ENCODE data around the gene KDM7A. TPM values are rescaled to one million over a fixed set of nuclear protein-coding genes. Genes with fewer than 3 reads are reported as not detected.

KDM7A gene
- total RNA-seq, 1 donor from 2014 or later: 16.3 TPM

- FAIRE-seq (no peak), DNase-seq (ENCODE audit: low spot score in 2 of 2) (no peak)
Measured at GRCh38 chr7:140036224-140036962, 140.4 kb downstream of the KDM7A start.

GRCh38 chr7:140035400-140036223, 141.2 kb downstream of the KDM7A start:
- DNase-seq (ENCODE audit: low spot score in 2 of 2): no peak
- no peak for FAIRE-seq

Small RNA genes within 50 kb of the gene (small RNA-seq; reads per million reads assigned to genes)
- gene RF00019 (not detected), gene RNU6-797P (not detected)

Other genes with a start within 250 kb of the KDM7A start
- gene PARP12, start 114.0 kb downstream of the KDM7A start, total RNA-seq: 2.9 TPM
- gene SLC37A3, start 221.5 kb upstream of the KDM7A start, total RNA-seq: 158 TPM
- not detected for gene RAB19, start 227.1 kb upstream of the KDM7A start, total RNA-seq